ENCODE measurements around the gene GPR176. TPM values are rescaled to one million over a fixed set of nuclear protein-coding genes. Genes with fewer than 3 reads are reported as not detected.

The GPR176 gene
- polyA plus RNA-seq, 1 of the 3 experiments (the other 2 are of a cell fraction), result 21.9 TPM

DNA sequence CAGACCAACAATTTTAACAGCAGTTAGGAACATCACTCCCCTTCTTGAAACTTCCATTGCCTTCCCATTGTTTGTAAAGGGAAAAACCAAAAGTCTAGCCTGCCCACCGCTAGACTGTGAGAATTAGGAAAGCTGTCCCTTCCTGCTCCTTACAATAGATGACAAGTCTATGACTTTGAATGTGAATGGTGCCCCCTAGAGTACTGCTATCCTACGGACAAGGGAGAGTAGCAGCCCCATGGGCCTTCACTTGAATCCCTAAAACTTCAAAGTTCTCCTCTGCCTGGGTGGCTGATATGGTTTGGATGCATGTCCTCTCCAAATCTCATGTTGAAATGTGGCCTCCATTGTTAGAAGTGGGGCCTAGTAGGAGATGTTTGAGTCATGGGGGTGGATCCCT, 96.4 kb downstream of the GPR176 start:
- no peak for TF ChIP-seq TEAD4 (IDR thresholded peaks at IDR 0.05; ENCODE audit: borderline replicate concordance, insufficient read depth)
- no peak for TF ChIP-seq JUND (IDR thresholded peaks at IDR 0.05)
- TF ChIP-seq SIN3A (IDR thresholded peaks at IDR 0.05; ENCODE audit: borderline replicate concordance, low read depth, low read length), result no peak
- TF ChIP-seq SMC3 (IDR thresholded peaks at IDR 0.05; ENCODE audit: low read depth, low read length), result no peak
- no peak for TF ChIP-seq CHD2 (IDR thresholded peaks at IDR 0.05; ENCODE audit: low read length, partially characterized antibody)
- Histone ChIP-seq H3K27ac (ENCODE audit: low read depth in 2 of 2, low read length in 1 of 2) (no peak overlapping the region), H3K4me1 (ENCODE audit: control insufficient read depth in 1 of 2, insufficient read depth in 2 of 2, low read depth in 1 of 2, low read length in 1 of 2) (peaks cover 4 to 5% of the 10 kb centered on the region in 2 experiments; a peak in 2 of 4 replicates), H3K9me2 (no peaks in the 10 kb centered on the region), H3K9ac (no peak overlapping the region), H3K36me3 (replicated peaks in 1 of 2; ENCODE audit: control insufficient read depth in 1 of 2, insufficient read depth in 2 of 2, low read length in 1 of 2) (no peaks in the 10 kb centered on the region), H3F3A (replicated peaks; ENCODE audit: insufficient read depth) (no peaks in the 10 kb centered on the region), H3K4me2 (no peak overlapping the region), H4K20me1 (ENCODE audit: insufficient read depth) (peaks cover 5% of the 10 kb centered on the region; the same call in 1 of the 2 replicates), H3K27me3 (ENCODE audit: insufficient read depth) (no peaks in the 10 kb centered on the region), H3K79me2 (ENCODE audit: insufficient read depth) (peaks cover 98% of the 10 kb centered on the region), H2AFZ (ENCODE audit: low read depth) (no peak overlapping the region), H3K4me3 (ENCODE audit: low read depth in 2 of 2, low read length in 1 of 2) (no peak overlapping the region), H3K9me3 (no peaks in the 10 kb centered on the region)
- WGBS (ENCODE audit: low lambda C conversion rate), result 86% methylated on average over 2 of the region's 2 CpGs
- CTCF ChIA-PET, result no interaction called here
- POLR2A ChIA-PET, result no interaction called here
- DNase-seq, result no peak

GRCh38 chr15:39820050-39820602, 99.9 kb downstream of the GPR176 start:
- DNase-seq, result no peak
- H4K20me1 ChIP-seq (ENCODE audit: insufficient read depth), result peaks cover 13% of the 10 kb centered on the region; the same call in 1 of the 2 replicates
- no peaks in the 10 kb centered on the region for H3K9me3 ChIP-seq
- H2AFZ ChIP-seq (ENCODE audit: low read depth), result no peak overlapping the region
- POLR2A ChIA-PET, result no interaction called here
- H3K9me2 ChIP-seq, result no peaks in the 10 kb centered on the region
- peaks cover 0 to 7% of the 10 kb centered on the region in 2 experiments; a peak in 1 of 4 replicates for H3K4me1 ChIP-seq (ENCODE audit: control insufficient read depth in 1 of 2, insufficient read depth in 2 of 2, low read depth in 1 of 2, low read length in 1 of 2)
- no peak overlapping the region for H3K4me2 ChIP-seq
- H3K27me3 ChIP-seq (ENCODE audit: insufficient read depth), result no peaks in the 10 kb centered on the region
- H3K4me3 ChIP-seq (ENCODE audit: low read depth in 2 of 2, low read length in 1 of 2), result no peak overlapping the region
- H3K9ac ChIP-seq, result no peak overlapping the region
- CTCF ChIA-PET, result interaction anchor here (1.2 kb wide), 1 partner anchor 26 kb away, joined by 4 read pairs; no protein-coding TSS in a partner anchor
- peaks cover 4% of the 10 kb centered on the region for H3F3A ChIP-seq (replicated peaks; ENCODE audit: insufficient read depth)
- H3K79me2 ChIP-seq (ENCODE audit: insufficient read depth), result peaks cover 100% of the 10 kb centered on the region
- WGBS (ENCODE audit: low lambda C conversion rate), result 55% methylated on average over 3 of the region's 3 CpGs
- H3K36me3 ChIP-seq (replicated peaks in 1 of 2; ENCODE audit: control insufficient read depth in 1 of 2, insufficient read depth in 2 of 2, low read length in 1 of 2), result peaks cover 0 to 3% of the 10 kb centered on the region in 2 experiments
- H3K27ac ChIP-seq (ENCODE audit: low read depth in 2 of 2, low read length in 1 of 2), result no peak overlapping the region
- TF ChIP-seq FOXM1 (IDR thresholded peaks at IDR 0.05; ENCODE audit: low read depth) (no peak), USF1 (IDR thresholded peaks at IDR 0.05; ENCODE audit: borderline replicate concordance, low read depth) (no peak), SMC3 (IDR thresholded peaks at IDR 0.05; ENCODE audit: low read depth, low read length) (no peak), RXRA (IDR thresholded peaks at IDR 0.05; ENCODE audit: borderline replicate concordance, low read depth) (0 out of 2 replicates have a peak, but pooled peaks have one; percentile 10), NFIC (IDR thresholded peaks at IDR 0.05; ENCODE audit: borderline replicate concordance) (no peak), JUND (IDR thresholded peaks at IDR 0.05) (no peak)
- TF ChIP-seq, protein P1, sequence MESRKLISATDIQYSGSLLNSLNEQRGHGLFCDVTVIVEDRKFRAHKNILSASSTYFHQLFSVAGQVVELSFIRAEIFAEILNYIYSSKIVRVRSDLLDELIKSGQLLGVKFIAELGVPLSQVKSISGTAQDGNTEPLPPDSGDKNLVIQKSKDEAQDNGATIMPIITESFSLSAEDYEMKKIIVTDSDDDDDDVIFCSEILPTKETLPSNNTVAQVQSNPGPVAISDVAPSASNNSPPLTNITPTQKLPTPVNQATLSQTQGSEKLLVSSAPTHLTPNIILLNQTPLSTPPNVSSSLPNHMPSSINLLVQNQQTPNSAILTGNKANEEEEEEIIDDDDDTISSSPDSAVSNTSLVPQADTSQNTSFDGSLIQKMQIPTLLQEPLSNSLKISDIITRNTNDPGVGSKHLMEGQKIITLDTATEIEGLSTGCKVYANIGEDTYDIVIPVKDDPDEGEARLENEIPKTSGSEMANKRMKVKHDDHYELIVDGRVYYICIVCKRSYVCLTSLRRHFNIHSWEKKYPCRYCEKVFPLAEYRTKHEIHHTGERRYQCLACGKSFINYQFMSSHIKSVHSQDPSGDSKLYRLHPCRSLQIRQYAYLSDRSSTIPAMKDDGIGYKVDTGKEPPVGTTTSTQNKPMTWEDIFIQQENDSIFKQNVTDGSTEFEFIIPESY (IDR thresholded peaks at IDR 0.05; ENCODE audit: borderline replicate concordance, low read depth), result no peak

Measured in SK-N-SH (cell line).